Globus pallidus (tissue), 1 donor: ENCODE data around the gene CD96.

Source experiments
- DNase-seq: peaks from one replicate; pipeline ENCODE4 v3.0.0-alpha.2; 2015; ENCODE audit warnings: low spot score

The CD96 gene

GRCh38 chr3:111566844-111567243 is 24.8 kb downstream of the CD96 start:
- DNase-seq: no peak

DNA sequence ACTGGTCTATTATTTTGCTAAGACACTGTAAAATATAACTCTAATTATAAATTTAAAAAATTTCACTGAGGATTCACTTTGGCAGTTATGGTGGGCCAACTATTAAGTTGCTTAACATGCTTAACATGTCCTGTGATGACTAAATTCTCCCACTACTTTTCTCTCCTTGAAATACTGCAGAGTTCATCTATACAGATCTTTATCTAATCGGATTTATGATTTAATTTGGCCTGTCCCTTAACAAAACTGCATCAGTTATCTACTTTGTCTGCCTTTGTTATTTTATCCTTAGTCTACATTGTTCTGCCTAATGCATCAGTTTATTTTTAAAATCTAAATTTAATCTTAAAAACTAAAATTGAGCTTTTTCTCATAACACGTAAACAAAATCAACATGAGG is 26.4 kb downstream of the CD96 start:
- no peak for DNase-seq

DNA sequence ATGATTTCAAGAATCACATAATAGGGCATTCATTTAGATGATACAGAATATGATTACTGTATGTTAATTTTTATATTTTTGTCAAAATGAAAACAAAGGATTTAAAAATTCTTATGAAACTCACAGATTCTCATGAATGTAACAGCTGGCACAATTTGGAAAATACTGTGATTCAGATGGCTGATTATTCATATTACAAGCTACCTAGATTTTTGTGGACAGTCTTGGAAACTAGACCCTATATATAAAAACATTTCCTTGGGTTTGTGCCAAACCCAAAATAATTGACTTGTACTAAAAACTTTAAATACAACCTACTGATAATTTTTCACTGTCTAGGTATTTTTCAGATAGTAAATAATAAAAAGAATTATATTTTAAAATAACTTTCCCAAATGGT is 26.9 kb downstream of the CD96 start:
- no peak for DNase-seq

GRCh38 chr3:111570404-111571030 is 28.5 kb downstream of the CD96 start:
- no peak for DNase-seq

GRCh38 chr3:111571282-111571681 is 29.3 kb downstream of the CD96 start:
- no peak for DNase-seq

GRCh38 chr3:111571907-111572460 is 30.0 kb downstream of the CD96 start:
- DNase-seq: no peak

GRCh38 chr3:111577113-111577512 is 35.1 kb downstream of the CD96 start:
- DNase-seq: no peak

- peak; percentile 3 for DNase-seq
Observed at GRCh38 chr3:111577798-111578685, 36.0 kb downstream of the CD96 start.

DNA sequence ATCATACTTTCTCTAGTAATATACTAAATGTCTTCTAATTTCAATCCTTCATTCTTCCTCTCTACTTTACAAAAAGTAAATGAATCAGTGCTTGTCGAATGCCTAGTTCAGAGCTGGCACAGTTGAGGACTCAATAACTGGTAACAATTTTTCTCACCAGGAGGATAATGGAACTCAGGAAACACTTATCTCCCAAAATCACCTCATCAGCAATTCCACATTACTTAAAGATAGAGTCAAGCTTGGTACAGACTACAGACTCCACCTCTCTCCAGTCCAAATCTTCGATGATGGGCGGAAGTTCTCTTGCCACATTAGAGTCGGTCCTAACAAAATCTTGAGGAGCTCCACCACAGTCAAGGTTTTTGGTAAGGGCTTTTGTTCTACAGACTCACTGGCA is 36.9 kb downstream of the CD96 start:
- no peak for DNase-seq

DNA sequence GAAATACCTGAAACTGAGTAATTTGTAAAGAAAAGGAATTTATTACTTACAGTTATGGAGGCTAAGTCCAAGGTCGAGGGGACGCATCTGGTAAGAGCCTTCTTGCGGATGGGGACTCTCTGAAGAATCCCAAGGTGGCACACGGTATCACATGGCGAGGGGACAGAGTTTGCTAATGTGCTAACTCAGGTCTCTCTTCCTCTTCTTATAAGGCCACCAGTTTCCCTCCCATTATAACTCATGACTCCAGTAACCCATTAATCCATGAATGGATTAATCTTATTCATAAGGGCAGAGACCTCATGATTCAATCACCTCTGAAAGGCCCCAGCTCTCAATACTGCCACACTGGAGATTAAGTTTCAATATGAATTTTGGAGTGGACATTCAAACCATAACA is 37.5 kb downstream of the CD96 start:
- no peak for DNase-seq

- no peak for DNase-seq
Observed at GRCh38 chr3:111581403-111582119, 39.6 kb downstream of the CD96 start.

DNA sequence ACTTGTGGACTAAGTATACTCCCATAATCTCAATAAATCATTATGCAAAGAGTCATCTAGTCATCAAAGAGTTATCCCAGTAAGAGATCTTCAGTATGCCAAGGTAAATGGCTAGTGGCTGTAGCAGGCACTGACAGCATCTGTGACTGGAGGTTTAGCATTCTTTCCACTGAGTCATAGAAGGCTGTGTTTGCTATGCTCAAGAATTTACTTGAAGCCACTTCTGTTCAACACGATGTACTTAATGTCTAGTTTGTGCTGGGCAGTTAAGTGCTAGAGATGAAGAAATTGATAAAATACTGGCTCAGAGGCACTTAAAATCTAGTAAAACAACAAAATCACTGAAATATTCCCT is 40.1 kb downstream of the CD96 start:
- no peak for DNase-seq

DNA sequence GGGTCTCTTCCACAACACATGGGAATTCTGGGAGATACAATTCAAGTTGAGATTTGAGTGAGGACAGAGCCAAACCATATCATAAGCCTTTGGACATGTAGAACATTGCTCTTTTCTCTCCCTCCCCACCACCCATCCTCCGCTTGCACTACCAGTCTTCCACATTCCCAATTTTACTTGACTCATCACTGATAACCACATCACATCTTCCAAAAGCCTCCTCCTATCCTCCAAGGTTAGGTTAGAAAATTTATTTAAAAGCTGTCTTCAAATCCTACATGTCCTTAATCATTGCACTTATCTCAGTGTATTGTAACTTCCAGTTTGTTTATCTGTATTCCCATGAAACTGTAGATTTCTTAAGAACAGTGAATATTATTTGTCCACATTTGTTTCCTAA is 42.7 kb downstream of the CD96 start:
- DNase-seq: no peak

- no peak for DNase-seq
Observed at GRCh38 chr3:111585217-111585616, 43.2 kb downstream of the CD96 start.

GRCh38 chr3:111588527-111588926 is 46.5 kb downstream of the CD96 start:
- DNase-seq: no peak

DNA sequence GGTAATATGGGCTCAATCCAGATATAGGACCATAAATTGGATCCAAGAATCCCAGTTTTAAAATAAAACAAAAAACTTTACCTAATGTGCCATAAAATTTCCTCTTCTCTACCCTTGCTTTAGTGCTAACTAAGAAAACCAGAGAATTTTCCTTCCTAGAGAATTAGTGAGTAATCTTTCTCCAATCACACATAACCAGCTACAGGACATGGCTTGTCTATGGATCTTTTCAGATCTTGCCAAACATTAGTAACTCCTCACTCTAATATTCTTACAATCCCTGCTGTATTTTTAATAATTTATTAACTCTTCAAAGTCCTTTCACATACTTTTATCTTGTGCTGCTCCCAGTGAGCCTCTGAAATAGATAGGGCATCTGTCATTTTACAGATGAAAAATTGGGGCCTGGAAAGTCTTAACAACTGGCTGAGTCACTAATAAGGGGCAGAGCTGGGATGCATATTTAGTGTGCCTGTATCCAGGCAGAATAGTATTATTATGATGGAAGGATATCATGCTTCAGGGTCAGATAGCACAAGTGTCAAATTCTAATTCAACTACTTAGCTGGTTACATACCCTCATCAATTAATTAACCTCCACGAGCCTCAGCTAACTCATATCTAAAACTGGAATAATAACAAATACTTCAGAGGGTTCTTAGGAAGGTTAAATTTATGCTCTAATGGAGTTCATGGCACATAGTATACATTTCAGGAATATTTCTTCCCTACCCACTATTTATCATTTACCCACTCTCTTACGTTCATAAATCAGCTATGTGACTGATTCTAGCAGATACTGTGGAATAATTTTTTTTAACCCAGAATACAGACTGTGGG is 47.5 kb downstream of the CD96 start:
- no peak for DNase-seq

DNA sequence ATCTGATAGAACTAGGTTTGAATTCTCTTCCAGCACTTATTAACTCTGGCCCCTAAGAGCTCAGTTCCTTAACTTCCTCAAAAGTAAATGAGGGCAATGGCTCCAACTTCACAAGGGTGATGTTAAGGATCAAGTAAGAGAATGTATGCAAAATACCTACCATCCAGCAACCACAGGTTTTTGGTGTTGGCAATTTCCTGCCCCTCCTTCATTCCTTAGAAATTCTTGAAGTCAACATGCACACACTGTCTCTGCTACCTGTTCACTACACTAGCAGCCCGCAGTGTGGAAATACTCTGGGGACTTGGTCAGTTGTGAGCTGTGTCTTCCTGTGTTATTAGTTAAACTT is 48.1 kb downstream of the CD96 start:
- DNase-seq: no peak

GRCh38 chr3:111591555-111591954 is 49.6 kb downstream of the CD96 start:
- no peak for DNase-seq

DNA sequence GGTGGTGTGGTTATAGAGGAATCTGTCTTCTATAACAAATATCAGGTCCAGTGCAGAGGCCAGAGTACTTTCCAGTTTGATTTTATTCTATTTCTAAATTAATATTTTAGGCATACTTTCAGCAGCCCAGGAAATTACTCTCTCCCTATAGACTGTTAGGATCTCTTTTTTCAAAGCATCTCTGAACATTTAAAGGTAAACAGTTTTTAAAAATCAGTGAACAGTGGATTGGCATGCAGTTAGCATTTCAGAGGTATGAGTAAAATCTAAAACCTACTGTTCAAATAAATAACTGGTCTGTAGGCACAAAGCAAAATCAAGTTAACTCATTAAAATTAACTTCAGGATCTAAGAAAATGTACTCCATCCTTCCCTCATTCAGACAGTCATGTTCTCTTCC is 50.1 kb downstream of the CD96 start:
- DNase-seq: no peak

- no peak for DNase-seq
Observed at GRCh38 chr3:111592936-111593335, 50.9 kb downstream of the CD96 start.

DNA sequence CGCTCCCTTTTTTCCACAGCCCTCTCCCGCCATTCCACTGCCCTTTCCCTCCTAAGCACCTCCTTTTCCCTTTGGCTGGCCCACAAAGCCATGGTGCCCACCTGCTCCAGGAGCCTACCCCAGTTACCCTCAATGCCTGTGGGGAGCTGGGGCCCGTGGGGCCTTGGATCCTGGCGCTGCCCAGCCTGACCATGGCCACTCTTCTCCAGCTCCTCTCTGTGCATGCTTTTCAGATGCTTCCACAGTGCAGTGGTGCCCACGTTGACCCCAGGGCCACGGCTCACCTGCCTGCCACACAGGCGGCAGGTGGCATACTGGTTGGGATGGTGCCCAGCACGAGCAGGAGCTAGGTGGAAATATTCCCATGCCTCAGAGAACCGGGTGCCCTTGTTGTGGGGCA is 51.7 kb downstream of the CD96 start:
- DNase-seq: no peak

DNA sequence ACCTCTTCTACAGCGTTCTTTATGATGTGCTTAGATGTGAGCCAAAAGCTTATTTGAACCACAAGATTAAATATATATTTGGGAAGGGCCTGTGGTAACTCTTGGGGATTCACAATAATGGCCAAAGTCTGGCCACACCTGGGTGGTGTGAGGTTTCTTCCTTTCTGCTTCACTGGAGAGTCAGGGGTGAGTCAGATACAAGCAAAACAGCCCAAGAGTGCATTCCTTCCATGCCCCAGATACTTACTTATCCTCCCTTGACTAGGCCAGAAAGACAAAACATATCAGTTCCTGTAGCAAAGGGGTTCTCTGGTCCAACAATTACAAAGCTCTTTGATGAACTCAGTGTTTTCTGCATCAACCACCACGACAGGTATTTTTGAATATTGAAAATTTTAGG is 52.2 kb downstream of the CD96 start:
- no peak for DNase-seq
